Natural killer cell (primary cell): ENCODE data around the gene TRIM65. TPM values are rescaled to one million over a fixed set of nuclear protein-coding genes. Genes with fewer than 3 reads are reported as not detected.

Experiments used
- ATAC-seq, 3 donors: fragments of 150-1000 bp in 2 of 3; fragments of 200-7000 bp in 1 of 3; cut with Tn5 transposase; 1 replicate in 1 of 3; 2 replicates in 2 of 3; pipeline ENCODE4 v1.10.0; 2021; ENCODE audit warnings: mild to moderate bottlenecking in 2 of 3, moderate library complexity in 2 of 3
- DNase-seq, 2 donors: peaks; one replicate each; pipeline versions ENCODE4 v3.0.0 to v3.0.0-alpha.2; 2013 to 2021; ENCODE audit warnings: mixed read lengths in 1 of 2
- H3K27ac ChIP-seq: one replicate; pipeline ENCODE4 v1.5.1; 2013; ENCODE audit warnings: mild to moderate bottlenecking, low read length
- H3K27me3 ChIP-seq: one replicate; pipeline ENCODE4 v1.6.1; 2013; ENCODE audit warnings: low read length; ENCODE audit not compliant: control insufficient read depth, insufficient read depth
- H3K36me3 ChIP-seq: one replicate; pipeline ENCODE4 v1.6.1; 2013; ENCODE audit warnings: low read length; ENCODE audit not compliant: control insufficient read depth, insufficient read depth
- H3K4me1 ChIP-seq: one replicate; pipeline ENCODE4 v1.6.1; 2013; ENCODE audit warnings: low read length; ENCODE audit not compliant: control insufficient read depth, insufficient read depth
- H3K4me3 ChIP-seq: one replicate; pipeline ENCODE4 v1.5.1; 2013; ENCODE audit warnings: low read length
- H3K9me3 ChIP-seq: one replicate; pipeline ENCODE4 v1.6.1; 2013; ENCODE audit warnings: low read length; ENCODE audit not compliant: control insufficient read depth, insufficient read depth
- H3K27ac Mint-ChIP-seq, 2 donors: one replicate each; pipeline ENCODE4 v1.8.0; 2022; ENCODE audit warnings: mild to moderate bottlenecking in 2 of 2, mixed read lengths in 2 of 2, moderate library complexity in 1 of 2
- H3K27me3 Mint-ChIP-seq, 2 donors: one replicate each; pipeline ENCODE4 v1.8.0; 2022; ENCODE audit warnings: low read depth in 2 of 2, mixed read lengths in 2 of 2
- H3K36me3 Mint-ChIP-seq: one replicate; pipeline ENCODE4 v1.8.0; 2022; ENCODE audit warnings: mixed read lengths
- H3K4me1 Mint-ChIP-seq, 2 donors: one replicate each; pipeline ENCODE4 v1.8.0; 2022; ENCODE audit warnings: mixed read lengths in 2 of 2
- H3K4me3 Mint-ChIP-seq: one replicate; pipeline ENCODE4 v1.8.0; 2022; ENCODE audit warnings: mild to moderate bottlenecking, moderate library complexity, mixed read lengths
- H3K9me3 Mint-ChIP-seq, 2 donors: one replicate each; pipeline ENCODE4 v1.8.0; 2022; ENCODE audit warnings: mixed read lengths in 2 of 2
- WGBS: methylation state at CpG from one replicate; pipeline ENCODE4 v1.1.7; 2013; ENCODE audit warnings: missing lambda C conversion rate; ENCODE audit not compliant: insufficient coverage; 5-methylcytosine and 5-hydroxymethylcytosine counted together
- intact Hi-C: fragments of 100-400 bp; cut with micrococcal nuclease; formaldehyde crosslinking; loops from one replicate; pipeline ENCODE4 v1.14.2; 2022
- total RNA-seq, 4 donors: library from RNA; stranded (reverse); fragments of 120-200 nt in 1 of 4; gene quantifications; one replicate each; pipeline versions ENCODE4 v1.2.3 to v1.2.4, GENCODE V29; 2013 to 2022
- TF ChIP-seq, protein P1 (sequence below): fragments of 200-600 bp; IDR thresholded peaks from one replicate; pipeline ENCODE4 v1.8.0; 2022; ENCODE audit warnings: antibody characterized with exemption

TRIM65 gene
- total RNA-seq, 3 donors from 2014 or later (not counting 1 experiment from before 2014, with no cell fraction given), result 19.2 to 26.9 (median 22.5) TPM

DNA sequence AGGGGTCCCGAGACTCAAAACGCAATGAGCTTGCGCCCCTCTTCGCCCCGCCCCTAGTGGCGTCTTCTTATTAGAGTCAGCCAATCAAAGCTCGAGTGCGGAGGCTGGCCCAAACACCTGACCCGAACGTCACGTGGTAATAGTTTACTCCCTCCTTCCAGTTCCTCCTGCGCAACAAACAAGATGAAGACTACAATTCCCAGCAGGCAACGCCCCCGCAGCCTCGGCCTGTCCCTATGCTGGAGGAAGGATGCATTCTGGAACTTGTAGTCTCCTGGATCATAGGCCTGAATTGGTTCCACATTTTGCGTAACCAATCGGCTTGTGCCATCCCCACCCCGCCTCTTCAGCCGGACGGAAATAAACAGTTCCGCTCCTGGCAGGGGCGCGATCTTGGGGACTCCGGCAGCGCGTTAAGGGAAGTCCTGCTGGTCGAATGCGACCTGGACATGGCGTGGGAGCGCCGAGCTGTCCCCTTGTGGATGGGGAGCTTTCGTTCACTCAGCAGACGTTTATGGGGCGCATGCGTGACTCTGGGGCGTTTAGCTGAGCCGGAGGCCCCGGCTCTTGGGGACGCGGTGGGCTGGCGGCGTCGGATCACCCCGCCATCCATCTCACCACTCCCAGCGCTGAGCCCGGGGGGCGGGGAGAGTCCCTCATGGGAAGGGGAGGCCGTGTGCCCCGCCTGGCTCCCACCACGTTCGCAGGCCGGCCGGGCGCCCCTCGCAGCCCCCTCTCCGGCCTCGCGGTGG is 41.3 kb downstream of the TRIM65 start, which contains the start of gene WBP2:
Gene WBP2 (minus strand): TSS at position 26 of the 752 bp plus-strand sequence. CDS start 38 bp downstream, outside the sequence.
- H3K36me3 Mint-ChIP-seq, result no peaks in the 10 kb centered on the region

DNA sequence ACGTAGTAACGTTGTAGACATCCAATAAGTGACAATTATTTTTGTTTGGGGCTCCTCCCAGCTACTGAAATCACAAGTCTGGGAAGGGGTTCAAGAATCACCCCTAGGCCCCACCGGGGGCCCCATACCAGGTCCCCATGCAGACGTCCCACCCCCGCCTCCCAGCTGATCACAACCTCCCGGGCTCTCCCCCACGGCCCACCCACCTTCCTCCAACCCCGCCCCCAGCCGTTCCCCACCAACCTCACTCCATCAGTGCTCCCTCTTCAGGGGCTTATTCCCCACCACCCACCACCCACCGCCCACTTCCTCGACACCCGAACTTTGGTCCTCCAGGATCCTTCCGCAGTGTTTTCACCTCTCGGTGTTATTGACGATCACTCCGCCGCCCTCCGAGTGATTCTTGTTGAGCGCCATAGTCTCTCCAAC is 41.9 kb downstream of the TRIM65 start:
- Histone ChIP-seq H3K4me1 (peaks cover 42% of the 10 kb centered on the region), H3K27ac (peak overlapping the region; percentile 96), H3K9me3 (no peaks in the 10 kb centered on the region), H3K36me3 (peaks cover 14% of the 10 kb centered on the region), H3K27me3 (no peaks in the 10 kb centered on the region), H3K4me3 (peak overlapping the region; percentile 96)
- DNase-seq, result no peak
- ATAC-seq, result peak in 2 of 3 donors; percentile 2 to 4
- H3K9me3 Mint-ChIP-seq, result no peaks in the 10 kb centered on the region
- no peaks in the 10 kb centered on the region for H3K27me3 Mint-ChIP-seq
- H3K4me3 Mint-ChIP-seq, result no peak overlapping the region
- H3K36me3 Mint-ChIP-seq, result no peaks in the 10 kb centered on the region
- TF ChIP-seq, protein P1, sequence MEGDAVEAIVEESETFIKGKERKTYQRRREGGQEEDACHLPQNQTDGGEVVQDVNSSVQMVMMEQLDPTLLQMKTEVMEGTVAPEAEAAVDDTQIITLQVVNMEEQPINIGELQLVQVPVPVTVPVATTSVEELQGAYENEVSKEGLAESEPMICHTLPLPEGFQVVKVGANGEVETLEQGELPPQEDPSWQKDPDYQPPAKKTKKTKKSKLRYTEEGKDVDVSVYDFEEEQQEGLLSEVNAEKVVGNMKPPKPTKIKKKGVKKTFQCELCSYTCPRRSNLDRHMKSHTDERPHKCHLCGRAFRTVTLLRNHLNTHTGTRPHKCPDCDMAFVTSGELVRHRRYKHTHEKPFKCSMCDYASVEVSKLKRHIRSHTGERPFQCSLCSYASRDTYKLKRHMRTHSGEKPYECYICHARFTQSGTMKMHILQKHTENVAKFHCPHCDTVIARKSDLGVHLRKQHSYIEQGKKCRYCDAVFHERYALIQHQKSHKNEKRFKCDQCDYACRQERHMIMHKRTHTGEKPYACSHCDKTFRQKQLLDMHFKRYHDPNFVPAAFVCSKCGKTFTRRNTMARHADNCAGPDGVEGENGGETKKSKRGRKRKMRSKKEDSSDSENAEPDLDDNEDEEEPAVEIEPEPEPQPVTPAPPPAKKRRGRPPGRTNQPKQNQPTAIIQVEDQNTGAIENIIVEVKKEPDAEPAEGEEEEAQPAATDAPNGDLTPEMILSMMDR, result no peak
- 0% methylated on average over 19 of the region's 19 CpGs for WGBS
- intact Hi-C loops, result loop anchor here (1.0 to 2.0 kb wide), 5 partner anchors 9 to 566 kb away; partner anchors contain the start of genes MRPL38, SLC25A19 and UNK
- no peak overlapping the region for H3K27ac Mint-ChIP-seq
- peaks cover 7 to 27% of the 10 kb centered on the region in 2 donors for H3K4me1 Mint-ChIP-seq

More for the DNA sequence above, 41.3 kb downstream of the TRIM65 start, which contains the start of gene WBP2:
- Histone ChIP-seq H3K9me3 (no peaks in the 10 kb centered on the region), H3K36me3 (peaks cover 11% of the 10 kb centered on the region), H3K27me3 (no peaks in the 10 kb centered on the region), H3K4me3 (peak within 1 kb of the TSS; percentile 96), H3K4me1 (peaks cover 43% of the 10 kb centered on the region), H3K27ac (peak within 1 kb of the TSS; percentile 96)
- Mint-ChIP-seq H3K4me3 (no peak within 1 kb of the TSS), H3K27ac (no peak within 1 kb of the TSS), H3K9me3 (no peaks in the 10 kb centered on the region), H3K4me1 (peaks cover 7 to 27% of the 10 kb centered on the region in 2 donors), H3K27me3 (no peaks in the 10 kb centered on the region)
- TF ChIP-seq, protein P1, result peak; percentile 24
- intact Hi-C loops, result loop anchor here (1.0 to 2.0 kb wide), 5 partner anchors 9 to 566 kb away; partner anchors contain the start of genes MRPL38, SLC25A19 and UNK
- peak; percentile 92 to 100 for DNase-seq
- ATAC-seq, result peak; percentile 91 to 98 (median 91)
- under 1% methylated on average over 57 of the region's 58 CpGs for WGBS

DNA sequence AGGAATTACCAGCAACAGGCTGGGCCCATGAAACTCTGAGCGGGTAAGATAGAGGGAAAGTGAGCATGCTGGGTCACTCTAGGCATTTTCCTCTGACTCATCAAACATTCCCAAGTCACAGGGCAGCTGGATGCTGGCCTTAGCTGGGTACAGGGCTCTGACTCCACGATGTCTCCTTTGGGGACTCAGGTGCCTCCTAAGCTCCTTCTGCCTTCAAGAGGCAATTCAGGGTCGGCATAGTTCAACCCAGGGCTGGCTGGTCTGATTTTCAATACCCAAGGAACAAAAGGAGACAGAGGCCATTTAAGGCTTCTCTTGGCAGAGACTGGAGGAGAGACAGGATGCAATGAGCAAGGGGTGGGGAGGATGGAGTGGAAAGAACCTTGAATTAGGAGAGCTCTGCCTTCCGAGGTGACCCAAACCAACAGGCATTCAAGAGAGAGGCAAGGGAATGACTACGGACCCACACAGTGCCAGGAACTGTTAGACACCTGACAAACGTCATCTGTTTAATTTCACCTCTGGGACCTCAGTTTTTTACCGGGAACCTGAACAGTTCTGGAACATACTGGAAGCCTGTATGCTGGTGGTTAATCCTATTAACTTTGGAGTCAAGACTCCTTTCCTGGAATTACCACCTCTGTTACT is 42.5 kb downstream of the TRIM65 start:
- Histone ChIP-seq H3K9me3 (no peaks in the 10 kb centered on the region), H3K27ac (peak overlapping the region; percentile 96), H3K4me1 (peaks cover 35% of the 10 kb centered on the region), H3K36me3 (peaks cover 20% of the 10 kb centered on the region), H3K27me3 (no peaks in the 10 kb centered on the region), H3K4me3 (peak overlapping the region; percentile 96)
- H3K36me3 Mint-ChIP-seq, result no peaks in the 10 kb centered on the region
- H3K4me1 Mint-ChIP-seq, result peaks cover 7 to 26% of the 10 kb centered on the region in 2 donors
- TF ChIP-seq, protein P1, result no peak
- no peak for DNase-seq
- no peak for ATAC-seq
- no peak overlapping the region for H3K27ac Mint-ChIP-seq
- no peak overlapping the region for H3K4me3 Mint-ChIP-seq
- intact Hi-C loops, result loop anchor here (2.0 kb wide), 1 partner anchor 51 kb away; the partner anchor contains the start of gene MRPL38
- no peaks in the 10 kb centered on the region for H3K9me3 Mint-ChIP-seq
- 47% methylated on average over 6 of the region's 7 CpGs for WGBS
- H3K27me3 Mint-ChIP-seq, result no peaks in the 10 kb centered on the region
